Psoas muscle (tissue), 8 donors: ENCODE data around the gene CKAP5. TPM values are rescaled to one million over a fixed set of nuclear protein-coding genes. Genes with fewer than 3 reads are reported as not detected.

Experiments
- ATAC-seq, 4 donors: fragments of 200-7000 bp; cut with Tn5 transposase; one replicate each; pipeline ENCODE4 v1.9.1; 2020; ENCODE audit warnings: moderate library complexity in 3 of 4, mild to moderate bottlenecking in 2 of 4
- DNase-seq, 2 donors: peaks; one replicate each; pipeline ENCODE4 v3.0.0-alpha.2; 2020
- H3K27ac ChIP-seq: fragments of 200-600 bp; one replicate; pipeline ENCODE4 v1.8.0; 2022
- H3K27me3 ChIP-seq, 3 donors: fragments of 200-600 bp in 1 of 3; one replicate each; pipeline versions ENCODE4 v1.6.1 to v1.8.0; 2013 to 2022; ENCODE audit warnings: low read length in 2 of 3, mild to moderate bottlenecking in 2 of 3, moderate library complexity in 1 of 3; ENCODE audit not compliant: insufficient read depth in 3 of 3
- H3K36me3 ChIP-seq, 2 donors: fragments of 200-600 bp in 1 of 2; one replicate each; pipeline versions ENCODE4 v1.6.1 to v1.8.0; 2013 to 2022; ENCODE audit warnings: low read depth in 1 of 2, mild to moderate bottlenecking in 1 of 2, moderate library complexity in 1 of 2; ENCODE audit not compliant: insufficient read depth in 1 of 2
- H3K4me1 ChIP-seq: fragments of 200-600 bp; one replicate; pipeline ENCODE4 v1.8.0; 2022
- H3K4me3 ChIP-seq: fragments of 200-600 bp; one replicate; pipeline ENCODE4 v1.8.0; 2022; ENCODE audit warnings: mild to moderate bottlenecking
- H3K9me3 ChIP-seq: fragments of 200-600 bp; one replicate; pipeline ENCODE4 v1.8.0; 2022
- WGBS, 3 donors: extraction: QIAGEN DNeasy Blood & Tissue Kit; methylation state at CpG; one replicate each; pipeline versions ENCODE4 v1.1.6 to v1.1.7; 2013; 5-methylcytosine and 5-hydroxymethylcytosine counted together
- intact Hi-C, 2 donors: fragments of 100-400 bp; cut with DNase I; formaldehyde crosslinking; loops; one replicate each; pipeline versions ENCODE4 v1.11.0 to v1.14.2; 2022
- polyA plus RNA-seq, 3 donors: library from polyadenylated mRNA; stranded (reverse); fragments of 200-250 nt; gene quantifications; one replicate each; pipeline ENCODE4 v1.2.3, GENCODE V29; 2013
- total RNA-seq, 4 donors: library from RNA; stranded (reverse); fragmentation: NEBNext Ultra II Directional in 2 of 4; extraction: Animal tissue kit (Norgen Biotek cat#: 25700) in 2 of 4; gene quantifications; one replicate each; pipeline versions ENCODE4 v1.2.1 to v1.2.4, GENCODE V29; 2021 to 2023
- TF ChIP-seq, protein P1 (sequence below): fragments of 200-600 bp; IDR thresholded peaks from one replicate; pipeline ENCODE4 v1.8.0; 2022; ENCODE audit warnings: antibody characterized with exemption
- donor health status: healthy with polysubstance abuse.
- donor health status: DM: no; HTN: no; CAD: no; lungs with moderate emphysema.
- donor health status: Bipolar disorder and iron deficiency.
- donor health status: healthy.
- donor health status: DM: yes; HTN: yes; CAD: no.
- donor health status: DM: no; HTN: no; CAD: no.
- donor health status: DM: no; HTN: no; CAD: no.
- donor health status: DM: yes; HTN: yes; CAD: no.

The CKAP5 gene
- total and polyA plus RNA-seq, 7 donors = 21.0 to 160 (median 86.4) TPM

DNA sequence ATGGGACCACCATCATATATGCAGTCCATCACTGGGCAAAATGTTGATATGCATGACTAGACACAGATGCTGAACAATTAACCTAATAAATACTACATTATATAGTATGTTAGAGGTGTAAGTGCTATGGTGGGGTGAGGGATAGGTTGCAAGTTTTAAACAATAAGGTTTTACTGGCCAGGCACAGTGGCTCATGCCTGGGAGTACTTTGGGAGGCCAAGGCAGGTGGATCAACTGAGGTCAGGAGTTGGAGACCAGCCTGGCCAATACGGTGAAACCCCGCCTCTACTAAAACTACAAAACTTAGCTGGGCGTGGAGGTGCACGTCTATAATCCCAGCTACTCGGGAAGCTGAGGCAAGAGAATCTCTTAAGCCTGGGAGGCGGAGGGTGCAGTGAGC is 98.9 kb downstream of the CKAP5 start:
- 82 to 95% (median 90%) methylated on average over 6 of the region's 6 CpGs for WGBS, 3 donors
- DNase-seq (no peak), ATAC-seq (no peak)
- Histone ChIP-seq H3K27me3 (no peaks in the 10 kb centered on the region), H3K36me3 (peaks cover 16 to 99% of the 10 kb centered on the region in 2 donors), H3K4me3 (no peak overlapping the region), H3K9me3 (no peaks in the 10 kb centered on the region), H3K4me1 (no peaks in the 10 kb centered on the region), H3K27ac (no peak overlapping the region)
- intact Hi-C loops = no loop called here
- TF ChIP-seq, protein P1, sequence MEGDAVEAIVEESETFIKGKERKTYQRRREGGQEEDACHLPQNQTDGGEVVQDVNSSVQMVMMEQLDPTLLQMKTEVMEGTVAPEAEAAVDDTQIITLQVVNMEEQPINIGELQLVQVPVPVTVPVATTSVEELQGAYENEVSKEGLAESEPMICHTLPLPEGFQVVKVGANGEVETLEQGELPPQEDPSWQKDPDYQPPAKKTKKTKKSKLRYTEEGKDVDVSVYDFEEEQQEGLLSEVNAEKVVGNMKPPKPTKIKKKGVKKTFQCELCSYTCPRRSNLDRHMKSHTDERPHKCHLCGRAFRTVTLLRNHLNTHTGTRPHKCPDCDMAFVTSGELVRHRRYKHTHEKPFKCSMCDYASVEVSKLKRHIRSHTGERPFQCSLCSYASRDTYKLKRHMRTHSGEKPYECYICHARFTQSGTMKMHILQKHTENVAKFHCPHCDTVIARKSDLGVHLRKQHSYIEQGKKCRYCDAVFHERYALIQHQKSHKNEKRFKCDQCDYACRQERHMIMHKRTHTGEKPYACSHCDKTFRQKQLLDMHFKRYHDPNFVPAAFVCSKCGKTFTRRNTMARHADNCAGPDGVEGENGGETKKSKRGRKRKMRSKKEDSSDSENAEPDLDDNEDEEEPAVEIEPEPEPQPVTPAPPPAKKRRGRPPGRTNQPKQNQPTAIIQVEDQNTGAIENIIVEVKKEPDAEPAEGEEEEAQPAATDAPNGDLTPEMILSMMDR = no peak

DNA sequence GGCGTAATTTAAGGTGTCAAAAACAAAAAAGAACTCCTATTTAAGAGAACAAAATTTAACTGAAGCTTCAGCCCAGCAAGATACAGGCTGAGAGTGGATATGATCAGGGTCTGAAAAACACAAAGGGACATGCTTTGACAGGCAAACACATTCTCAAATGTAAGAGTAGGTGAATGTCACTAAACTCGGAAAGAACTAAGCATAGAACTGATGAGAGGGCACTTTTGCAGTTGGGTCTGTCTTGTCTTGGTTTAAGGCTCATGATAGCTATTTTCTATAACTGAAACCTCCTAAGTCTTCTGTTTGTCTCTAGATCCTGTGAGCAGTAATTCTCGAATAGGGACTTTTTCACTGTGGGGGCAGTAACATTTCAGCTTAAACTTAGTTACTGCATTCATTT is 100.1 kb downstream of the CKAP5 start:
- H3K27ac ChIP-seq = no peak overlapping the region
- intact Hi-C loops = no loop called here
- no peaks in the 10 kb centered on the region for H3K9me3 ChIP-seq
- no peak for DNase-seq
- no peak overlapping the region for H3K4me3 ChIP-seq
- H3K4me1 ChIP-seq = no peaks in the 10 kb centered on the region
- H3K36me3 ChIP-seq = peaks cover 16 to 100% of the 10 kb centered on the region in 2 donors
- TF ChIP-seq, protein P1 = no peak
- no peaks in the 10 kb centered on the region for H3K27me3 ChIP-seq
- ATAC-seq = no peak
- 87 to 95% (median 92%) methylated on average over 3 of the region's 3 CpGs for WGBS, 3 donors

- 61 to 72% (median 68%) methylated on average over 1 of the region's 1 CpG for WGBS, 3 donors
- no peak overlapping the region for H3K4me3 ChIP-seq
- H3K27me3 ChIP-seq = no peaks in the 10 kb centered on the region
- TF ChIP-seq, protein P1 = no peak
- H3K9me3 ChIP-seq = no peaks in the 10 kb centered on the region
- DNase-seq (no peak), ATAC-seq (no peak)
- intact Hi-C loops = no loop called here
- H3K4me1 ChIP-seq = no peaks in the 10 kb centered on the region
- peaks cover 12 to 96% of the 10 kb centered on the region in 2 donors for H3K36me3 ChIP-seq
- no peak overlapping the region for H3K27ac ChIP-seq
Observed at GRCh38 chr11:46745328-46745727, 100.8 kb downstream of the CKAP5 start.

DNA sequence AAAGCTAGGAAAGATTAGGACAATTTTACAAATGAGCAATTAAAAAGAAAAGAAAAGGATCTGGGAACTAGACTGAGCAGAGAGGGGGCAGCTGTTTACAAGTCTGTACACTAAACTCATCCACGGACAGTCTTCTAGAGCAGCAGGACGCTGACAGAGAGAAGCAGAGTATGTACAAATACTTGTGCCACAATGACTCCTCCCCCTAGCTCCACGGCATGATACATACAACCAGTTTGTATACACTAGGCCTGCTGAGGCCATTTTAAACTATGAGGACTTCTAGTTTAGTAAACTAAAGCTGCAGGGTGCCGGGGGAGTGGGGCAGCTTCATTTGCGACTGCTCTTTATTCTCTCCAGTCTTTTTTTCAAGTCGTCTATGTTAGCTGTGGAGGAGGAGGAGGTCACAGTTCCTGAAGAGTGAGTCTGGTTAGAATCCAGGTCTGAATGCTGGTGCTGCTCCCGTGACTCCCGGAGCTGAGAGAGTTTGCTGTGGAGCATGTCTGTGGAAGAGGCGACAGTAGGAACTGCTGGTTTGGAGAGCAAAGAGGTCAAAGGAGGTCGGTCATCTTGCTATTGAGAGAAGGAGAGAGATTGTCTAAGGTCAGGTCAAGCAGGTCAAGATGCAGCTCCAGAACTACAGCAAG is 102.3 kb downstream of the CKAP5 start:
- H3K36me3 ChIP-seq = peaks cover 14 to 81% of the 10 kb centered on the region in 2 donors
- no peak for ATAC-seq
- H3K9me3 ChIP-seq = no peaks in the 10 kb centered on the region
- TF ChIP-seq, protein P1 = no peak
- no peak overlapping the region for H3K27ac ChIP-seq
- DNase-seq = no peak
- no peak overlapping the region for H3K4me3 ChIP-seq
- H3K4me1 ChIP-seq = no peaks in the 10 kb centered on the region
- WGBS, 3 donors = 83 to 86% (median 85%) methylated on average over 10 of the region's 10 CpGs
- intact Hi-C loops = no loop called here
- H3K27me3 ChIP-seq = no peaks in the 10 kb centered on the region

- Histone ChIP-seq H3K27ac (no peak overlapping the region), H3K27me3 (no peaks in the 10 kb centered on the region), H3K36me3 (peaks cover 14 to 73% of the 10 kb centered on the region in 2 donors), H3K4me1 (no peaks in the 10 kb centered on the region), H3K4me3 (no peak overlapping the region), H3K9me3 (no peaks in the 10 kb centered on the region)
- intact Hi-C loops = no loop called here
- 82 to 91% (median 85%) methylated on average over 2 of the region's 2 CpGs for WGBS, 3 donors
- TF ChIP-seq, protein P1 = no peak
- no peak for DNase-seq
- ATAC-seq = no peak
Observed at GRCh38 chr11:46743043-46743442, 103.0 kb downstream of the CKAP5 start.
